GM12878 (cell line): ENCODE results near the gene PLEKHA7. TPM values are rescaled to one million over a fixed set of nuclear protein-coding genes. Genes with fewer than 3 reads are reported as not detected.

Source experiments
- ATAC-seq: fragments of 200-7000 bp; cut with Tn5 transposase; 3 replicates; pipeline ENCODE4 v1.9.1; 2020; ENCODE audit warnings: mild to moderate bottlenecking, moderate library complexity
- BruUV-seq: library from RNA; stranded (reverse); fragments of 400-500 nt; replicated peaks from 2 replicates; lab custom pipeline; 2021; lab: Mats Ljungman, UMichigan
- CTCF ChIA-PET: fragments of 300-600 bp; sonication (Branson Sonifier 250); formaldehyde crosslinking; extraction: SDS; loops from one replicate; lab custom pipeline; 2021; ENCODE audit warnings: inconsistent platforms; lab: Yijun Ruan, JAX
- POLR2A ChIA-PET: fragments of 350-600 bp; formaldehyde crosslinking; extraction: SDS; loops from one replicate; lab custom pipeline; 2021; ENCODE audit warnings: inconsistent platforms; lab: Charles Lee
- RAD21 ChIA-PET: fragments of 300-600 bp; sonication (Branson Sonifier 250); formaldehyde crosslinking; loops from one replicate; lab custom pipeline; 2023; ENCODE audit warnings: antibody characterized with exemption; ENCODE audit not compliant: unreplicated experiment; lab: Charles Lee
- SMC1A ChIA-PET: fragments of 300-600 bp; sonication (Branson Sonifier 250); formaldehyde crosslinking; loops from one replicate; lab custom pipeline; 2023; ENCODE audit not compliant: unreplicated experiment, uncharacterized antibody; lab: Charles Lee
- DNase-seq: peaks from one replicate; pipeline ENCODE4 v3.0.0-alpha.2; 2011; ENCODE audit warnings: low read depth, low spot score
- FAIRE-seq: peaks from 3 replicates; lab custom pipeline; 2011; peaks lifted over from hg19 to GRCh38; lab: Jason Lieb, UNC
- H2AFZ ChIP-seq: 2 replicates; pipeline ENCODE4 v1.6.0; 2011; ENCODE audit warnings: low read depth, low read length, control low read depth; ENCODE audit not compliant: control insufficient read depth
- H3K27ac ChIP-seq: 2 replicates; pipeline ENCODE4 v1.5.1; 2011; ENCODE audit warnings: control low read depth; ENCODE audit not compliant: control insufficient read depth, insufficient read depth
- H3K27me3 ChIP-seq, 2 experiments: replicated peaks in 1 of 2; 2 replicates each; pipeline versions ENCODE4 v1.6.0 to v1.6.1; 2011; ENCODE audit warnings: low read length in 1 of 2; ENCODE audit not compliant: control insufficient read depth in 2 of 2, insufficient read depth in 2 of 2
- H3K36me3 ChIP-seq, 2 experiments: 2 replicates each; pipeline ENCODE4 v1.5.1; 2011; ENCODE audit warnings: low read length in 1 of 2; ENCODE audit not compliant: control insufficient read depth in 2 of 2, insufficient read depth in 2 of 2
- H3K4me1 ChIP-seq: 2 replicates; pipeline ENCODE4 v1.6.1; 2011; ENCODE audit warnings: mild to moderate bottlenecking, low read length, moderate library complexity, mixed read lengths; ENCODE audit not compliant: control insufficient read depth, insufficient read depth
- H3K4me2 ChIP-seq: 2 replicates; pipeline ENCODE4 v1.6.0; 2011; ENCODE audit warnings: control low read depth; ENCODE audit not compliant: control insufficient read depth, insufficient read depth
- H3K4me3 ChIP-seq: fragments of 200-600 bp; sonication (generic); 2 replicates; pipeline ENCODE4 v1.5.1; 2016
- H3K79me2 ChIP-seq: 2 replicates; pipeline ENCODE4 v1.6.0; 2011; ENCODE audit warnings: low read length; ENCODE audit not compliant: control insufficient read depth, insufficient read depth
- H3K9ac ChIP-seq: 2 replicates; pipeline ENCODE4 v1.8.0; 2011; ENCODE audit warnings: low read length, control low read depth, mixed read lengths; ENCODE audit not compliant: control insufficient read depth, insufficient read depth
- H3K9me3 ChIP-seq: replicated peaks from 3 replicates; pipeline ENCODE4 v1.5.1; 2011; ENCODE audit warnings: mild to moderate bottlenecking, low read length; ENCODE audit not compliant: control insufficient read depth, insufficient read depth
- H4K20me1 ChIP-seq: 2 replicates; pipeline ENCODE4 v1.6.0; 2011; ENCODE audit not compliant: control insufficient read depth, insufficient read depth
- ATF7 ChIP-seq: fragments of 450-650 bp; IDR thresholded peaks from 2 replicates; pipeline ENCODE4 v1.6.1; 2016; ENCODE audit warnings: low read depth, mild to moderate bottlenecking
- CBX3 ChIP-seq: fragments of 200-600 bp; sonication (generic); IDR thresholded peaks from 2 replicates; pipeline ENCODE4 v1.6.1; 2016; ENCODE audit warnings: low read depth, borderline replicate concordance
- FOXM1 ChIP-seq: IDR thresholded peaks from 2 replicates; pipeline ENCODE4 v1.6.1; 2012; ENCODE audit warnings: low read depth, mild to moderate bottlenecking, inconsistent platforms, low read length, moderate library complexity
- HDAC2 ChIP-seq: fragments of 200-600 bp; sonication (generic); IDR thresholded peaks from 2 replicates; pipeline ENCODE4 v1.6.1; 2017
- YY1 ChIP-seq: IDR thresholded peaks from 2 replicates; pipeline ENCODE4 v1.6.1; 2011; ENCODE audit warnings: low read depth, mild to moderate bottlenecking, low read length
- ZNF384 ChIP-seq: IDR thresholded peaks from 2 replicates; pipeline ENCODE4 v1.6.1; 2012; ENCODE audit warnings: low read depth, mild to moderate bottlenecking, low read length, improper control_type of control experiment, borderline replicate concordance
- in situ Hi-C: fragments of 300-500 bp; cut with MboI; formaldehyde crosslinking; loops from 9 replicates; pipeline ENCODE4 v1.14.3; 2018; ENCODE audit warnings: mixed read lengths
- intact Hi-C: fragments of 100-400 bp; cut with micrococcal nuclease; formaldehyde crosslinking; loops from one replicate; pipeline ENCODE4 v1.14.2; 2022; ENCODE audit not compliant: unreplicated experiment
- polyA plus RNA-seq, 11 experiments: library from polyadenylated mRNA; depleted of rRNA in 4 of 11; unstranded in 6 of 11; stranded (reverse) in 5 of 11; fragments of >200 nt; fragmentation: Nextera tagmentation in 4 of 11; fragmentation: Illumina TruSeq in 1 of 11; extraction: Ambion mirVana in 4 of 11; extraction: Trizol in 1 of 11; gene quantifications; 1 replicate in 1 of 11; 2 replicates in 10 of 11; pipeline versions ENCODE4 v1.2.1 to v1.2.3, GENCODE V29; 2011 to 2016; ENCODE audit warnings: inconsistent platforms in 2 of 11, missing spikeins in 2 of 11, low read depth in 1 of 11
- total RNA-seq, 4 experiments: library from RNA; depleted of rRNA in 3 of 4; stranded (reverse); fragments of >200 nt in 3 of 4; fragmentation: Illumina TruSeq in 1 of 4; extraction: Trizol in 1 of 4; gene quantifications; 2 replicates each; pipeline versions ENCODE4 v1.2.1 to v1.2.3, GENCODE V29; 2013 to 2021

Gene PLEKHA7
- total and polyA plus RNA-seq, 10 of the 15 experiments (the other 5 are each of a cell fraction or from before 2014, with no cell fraction given) = 0.45 to 5.3 (median 2.1) TPM

DNA sequence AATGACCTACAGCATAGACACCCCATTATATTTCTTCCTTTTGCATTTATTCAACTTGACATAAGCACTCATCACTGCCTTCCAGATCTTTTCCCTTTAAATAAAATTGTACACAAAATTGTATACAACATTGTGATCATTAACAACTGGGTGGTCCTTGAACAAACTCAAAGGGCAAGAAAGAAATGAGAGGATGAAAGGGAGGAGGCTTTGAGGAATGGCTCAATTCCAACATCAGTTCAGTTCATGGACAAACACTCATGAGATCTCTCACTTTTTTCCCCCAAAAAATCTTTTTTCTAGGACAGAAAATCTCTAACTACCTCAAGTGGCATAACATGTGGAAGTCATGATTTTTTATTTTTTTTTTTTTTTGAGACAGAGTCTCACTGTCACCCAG, 113.7 kb downstream of the PLEKHA7 start:
- no peak for FAIRE-seq
- POLR2A ChIA-PET = interaction anchor here (1.3 to 2.4 kb wide), 2 partner anchors 10 to 177 kb away, joined by 5 to 7 read pairs; partner anchors contain the start of gene RPS13
- Histone ChIP-seq H3K4me1 (peaks cover 29% of the 10 kb centered on the region), H4K20me1 (no peaks in the 10 kb centered on the region), H3K9me3 (no peaks in the 10 kb centered on the region; the same call in 2 of the 3 replicates), H3K9ac (no peak overlapping the region), H3K4me2 (no peak overlapping the region), H3K27me3 (no peaks in the 10 kb centered on the region), H3K27ac (no peak overlapping the region), H3K79me2 (no peaks in the 10 kb centered on the region), H2AFZ (no peak overlapping the region), H3K4me3 (no peak overlapping the region), H3K36me3 (no peaks in the 10 kb centered on the region)
- DNase-seq = no peak
- BruUV-seq = no TSS peak
- no peak for ATAC-seq
- CTCF ChIA-PET = interaction anchor here (1.3 to 3.5 kb wide), 7 partner anchors 12 to 163 kb away, joined by 3 to 21 read pairs (median 4); no protein-coding TSS in a partner anchor
- SMC1A ChIA-PET = interaction anchor here (0.9 to 5.8 kb wide), 13 partner anchors 9 to 163 kb away, joined by 3 to 82 read pairs (median 9); no protein-coding TSS in a partner anchor
- intact Hi-C loops = no loop called here
- TF ChIP-seq HDAC2 (no peak), YY1 (no peak)
- in situ Hi-C loops = no loop called here
- RAD21 ChIA-PET = interaction anchor here (1.1 to 5.3 kb wide), 6 partner anchors 9 to 80 kb away, joined by 3 to 30 read pairs (median 11); no protein-coding TSS in a partner anchor

GRCh38 chr11:16899708-16900303, 114.4 kb downstream of the PLEKHA7 start:
- intact Hi-C loops = no loop called here
- Histone ChIP-seq H3K9me3 (no peaks in the 10 kb centered on the region; the same call in 2 of the 3 replicates), H3K27me3 (no peaks in the 10 kb centered on the region), H4K20me1 (no peaks in the 10 kb centered on the region), H3K4me2 (no peak overlapping the region), H3K4me3 (no peak overlapping the region), H3K79me2 (no peaks in the 10 kb centered on the region), H2AFZ (no peak overlapping the region), H3K27ac (no peak overlapping the region), H3K36me3 (no peaks in the 10 kb centered on the region), H3K4me1 (peaks cover 27% of the 10 kb centered on the region), H3K9ac (no peak overlapping the region)
- CTCF ChIA-PET = interaction anchor here (0.9 to 3.5 kb wide), 6 partner anchors 10 to 80 kb away, joined by 3 to 21 read pairs (median 4); no protein-coding TSS in a partner anchor
- TF ChIP-seq CBX3 = no peak
- no peak for TF ChIP-seq ZNF384
- no peak for TF ChIP-seq ATF7
- TF ChIP-seq FOXM1 = no peak
- SMC1A ChIA-PET = interaction anchor here (0.8 to 4.4 kb wide), 7 partner anchors 9 to 46 kb away, joined by 3 to 18 read pairs (median 8); no protein-coding TSS in a partner anchor
- in situ Hi-C loops = no loop called here
- FAIRE-seq = no peak
- RAD21 ChIA-PET = interaction anchor here (1.1 to 5.3 kb wide), 3 partner anchors 16 to 79 kb away, joined by 3 to 30 read pairs (median 4); no protein-coding TSS in a partner anchor
- no peak for ATAC-seq
- no peak for DNase-seq
- POLR2A ChIA-PET = interaction anchor here (0.6 to 0.9 kb wide), 3 partner anchors 10 to 33 kb away, joined by 3 read pairs; no protein-coding TSS in a partner anchor
- no TSS peak for BruUV-seq
